GM10266 (cell line): ENCODE data around the gene NFS1.

Experiments used
- DNase-seq: peaks from one replicate; pipeline ENCODE4 v3.0.0; 2012; ENCODE audit errors: extremely low spot score
- CTCF ChIP-seq: IDR thresholded peaks from 2 replicates; pipeline ENCODE4 v1.5.1; 2012; ENCODE audit warnings: mild to moderate bottlenecking, low read depth; ENCODE audit not compliant: control insufficient read depth, insufficient read depth; ENCODE audit errors: missing control alignments

Gene NFS1

GRCh38 chr20:35702051-35702823 lies 3.1 kb upstream of the NFS1 start:
- no peak for DNase-seq
- no peak for TF ChIP-seq CTCF

- no peak for TF ChIP-seq CTCF
- no peak for DNase-seq
Measured at GRCh38 chr20:35700625-35701148, 1.5 kb upstream of the NFS1 start.

- no peak for TF ChIP-seq CTCF
- no peak for DNase-seq
Measured at GRCh38 chr20:35699957-35700624, 939 bp upstream of the NFS1 start.

- TF ChIP-seq CTCF: no peak
- no peak for DNase-seq
Measured at GRCh38 chr20:35698298-35699126, 640 bp downstream of the NFS1 start.

GRCh38 chr20:35697696-35698297 lies 1.4 kb downstream of the NFS1 start:
- DNase-seq: no peak

GRCh38 chr20:35695978-35696377 lies 3.2 kb downstream of the NFS1 start:
- no peak for TF ChIP-seq CTCF
- DNase-seq: no peak

More at GRCh38 chr20:35697696-35698297, 1.4 kb downstream of the NFS1 start:
- no peak for TF ChIP-seq CTCF
